Fibroblast of pulmonary artery (primary cell): ENCODE results near the gene PRSS27.

Experiments used
- DNase-seq: peaks from one replicate; pipeline ENCODE4 v3.0.0-alpha.2; 2010; ENCODE audit warnings: low read depth
- H3K4me3 ChIP-seq: replicated peaks from 2 replicates; pipeline ENCODE4 v1.5.1; 2011; ENCODE audit warnings: low read depth, mild to moderate bottlenecking, control low read depth, low read length, moderate library complexity
- CTCF ChIP-seq: IDR thresholded peaks from 2 replicates; pipeline ENCODE4 v1.5.1; 2011; ENCODE audit warnings: mild to moderate bottlenecking, control low read depth, low read length, inconsistent platforms; ENCODE audit errors: missing control alignments

Gene PRSS27

GRCh38 chr16:2708955-2709587 is 11.0 kb downstream of the PRSS27 start:
- no peak for TF ChIP-seq CTCF
- no peak for DNase-seq
- no peak overlapping the region for H3K4me3 ChIP-seq

GRCh38 chr16:2708290-2708639 is 11.8 kb downstream of the PRSS27 start:
- no peak overlapping the region for H3K4me3 ChIP-seq
- DNase-seq = no peak
- TF ChIP-seq CTCF = no peak

- H3K4me3 ChIP-seq = no peak overlapping the region
- DNase-seq = no peak
- TF ChIP-seq CTCF = no peak
These were observed 12.4 kb downstream of the PRSS27 start for GRCh38 chr16:2707368-2708289.

- DNase-seq = no peak
- no peak for TF ChIP-seq CTCF
- no peak overlapping the region for H3K4me3 ChIP-seq
These were observed 13.3 kb downstream of the PRSS27 start for GRCh38 chr16:2706611-2707311.

GRCh38 chr16:2706085-2706484 is 13.9 kb downstream of the PRSS27 start:
- TF ChIP-seq CTCF = no peak
- no peak for DNase-seq
- no peak overlapping the region for H3K4me3 ChIP-seq

- no peak for DNase-seq
- no peak overlapping the region for H3K4me3 ChIP-seq
- no peak for TF ChIP-seq CTCF
These were observed 14.7 kb downstream of the PRSS27 start for GRCh38 chr16:2705351-2705750.
